GM12878 (cell line): ENCODE measurements around the gene NMNAT1.

Source experiments
- CREB1 ChIP-seq: IDR thresholded peaks from 2 replicates; pipeline ENCODE4 v1.6.1; 2012; ENCODE audit warnings: low read depth, mild to moderate bottlenecking, inconsistent platforms
- EP300 ChIP-seq, 2 experiments: fragments of 150-350 bp in 1 of 2; IDR thresholded peaks; 2 replicates each; pipeline ENCODE4 v1.6.1; 2011 to 2012; ENCODE audit warnings: low read depth in 2 of 2, low read length in 2 of 2, borderline replicate concordance in 1 of 2, improper control_type of control experiment in 1 of 2, inconsistent platforms in 1 of 2; ENCODE audit not compliant: control insufficient read depth in 1 of 2
- HDAC6 ChIP-seq: fragments of 200-600 bp; sonication (generic); IDR thresholded peaks from one replicate; pipeline ENCODE4 v1.8.0; 2017; ENCODE audit warnings: antibody characterized with exemption; ENCODE audit not compliant: unreplicated experiment
- KDM1A ChIP-seq: fragments of 200-600 bp; sonication (generic); IDR thresholded peaks from 2 replicates; pipeline ENCODE4 v1.6.1; 2016; ENCODE audit warnings: borderline replicate concordance
- POLR2A ChIP-seq: IDR thresholded peaks from 2 replicates; pipeline ENCODE4 v1.6.1; 2011; ENCODE audit warnings: low read depth, mild to moderate bottlenecking, low read length
- ZNF274 ChIP-seq: IDR thresholded peaks from one replicate; pipeline ENCODE4 v1.8.0; 2011; ENCODE audit not compliant: insufficient read length, insufficient read depth
- TF ChIP-seq, protein P1 (sequence below), 3 experiments: IDR thresholded peaks in 2 of 3; conservative IDR thresholded peaks in 1 of 3; 2 replicates each; pipeline ENCODE4 v1.5.1; 2011; ENCODE audit warnings: low read depth in 3 of 3, low read length in 3 of 3, mild to moderate bottlenecking in 3 of 3, control low read depth in 2 of 3, moderate library complexity in 2 of 3, inconsistent platforms in 1 of 3, mixed read lengths in 1 of 3; ENCODE audit not compliant: control insufficient read depth in 2 of 3, insufficient read depth in 1 of 3; ENCODE audit errors: extremely low read depth in 1 of 3
- TF ChIP-seq, protein P2 (sequence below): IDR thresholded peaks from 2 replicates; pipeline ENCODE4 v1.6.1; 2011; ENCODE audit warnings: mild to moderate bottlenecking, low read depth, low read length, moderate library complexity; ENCODE audit not compliant: insufficient replicate concordance
- TF ChIP-seq, protein P3 (sequence below): fragments of 450-650 bp; IDR thresholded peaks from 2 replicates; pipeline ENCODE4 v1.6.1; 2018; ENCODE audit warnings: mild to moderate bottlenecking, low read depth, moderate library complexity; ENCODE audit not compliant: partially characterized antibody
- TF ChIP-seq, protein P4 (sequence below): IDR thresholded peaks from 2 replicates; pipeline ENCODE4 v1.6.1; 2011; ENCODE audit warnings: low read depth, low read length, improper control_type of control experiment, borderline replicate concordance

DNA sequence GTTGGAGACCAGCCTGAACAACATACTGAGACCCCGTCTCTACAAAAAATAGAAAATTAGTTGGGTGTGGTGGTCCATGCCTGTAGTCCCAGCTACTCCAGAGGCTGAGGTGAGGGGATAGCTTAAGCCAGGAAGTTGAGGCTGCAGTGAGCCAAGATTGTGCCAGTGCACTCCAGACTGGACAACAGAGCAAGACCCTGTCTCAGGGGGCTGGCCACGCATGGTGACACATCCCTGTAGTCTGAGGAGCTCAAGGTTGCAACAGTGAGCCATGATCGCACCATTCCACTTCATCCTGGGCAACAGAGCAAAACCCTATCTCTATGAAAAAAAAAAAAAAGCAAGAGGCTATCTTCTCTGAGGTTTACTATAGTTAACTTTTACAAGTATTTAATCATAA, 76.8 kb downstream of the NMNAT1 start:
- TF ChIP-seq EP300 (IDR thresholded peaks at IDR 0.05; ENCODE audit: borderline replicate concordance in 1 of 2, control insufficient read depth in 1 of 2, low read depth in 2 of 2, low read length in 2 of 2) (no peak), ZNF274 (no peak), POLR2A (no peak), HDAC6 (no peak), CREB1 (no peak), KDM1A (no peak)
- TF ChIP-seq, protein P1, sequence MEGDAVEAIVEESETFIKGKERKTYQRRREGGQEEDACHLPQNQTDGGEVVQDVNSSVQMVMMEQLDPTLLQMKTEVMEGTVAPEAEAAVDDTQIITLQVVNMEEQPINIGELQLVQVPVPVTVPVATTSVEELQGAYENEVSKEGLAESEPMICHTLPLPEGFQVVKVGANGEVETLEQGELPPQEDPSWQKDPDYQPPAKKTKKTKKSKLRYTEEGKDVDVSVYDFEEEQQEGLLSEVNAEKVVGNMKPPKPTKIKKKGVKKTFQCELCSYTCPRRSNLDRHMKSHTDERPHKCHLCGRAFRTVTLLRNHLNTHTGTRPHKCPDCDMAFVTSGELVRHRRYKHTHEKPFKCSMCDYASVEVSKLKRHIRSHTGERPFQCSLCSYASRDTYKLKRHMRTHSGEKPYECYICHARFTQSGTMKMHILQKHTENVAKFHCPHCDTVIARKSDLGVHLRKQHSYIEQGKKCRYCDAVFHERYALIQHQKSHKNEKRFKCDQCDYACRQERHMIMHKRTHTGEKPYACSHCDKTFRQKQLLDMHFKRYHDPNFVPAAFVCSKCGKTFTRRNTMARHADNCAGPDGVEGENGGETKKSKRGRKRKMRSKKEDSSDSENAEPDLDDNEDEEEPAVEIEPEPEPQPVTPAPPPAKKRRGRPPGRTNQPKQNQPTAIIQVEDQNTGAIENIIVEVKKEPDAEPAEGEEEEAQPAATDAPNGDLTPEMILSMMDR (IDR thresholded peaks at IDR 0.05 in 2 of 3, conservative IDR thresholded peaks at IDR 0.05 in 1 of 3; ENCODE audit: control insufficient read depth in 2 of 3, extremely low read depth in 1 of 3, insufficient read depth in 1 of 3, low read depth in 3 of 3, low read length in 3 of 3), result no peak
- TF ChIP-seq, protein P2, sequence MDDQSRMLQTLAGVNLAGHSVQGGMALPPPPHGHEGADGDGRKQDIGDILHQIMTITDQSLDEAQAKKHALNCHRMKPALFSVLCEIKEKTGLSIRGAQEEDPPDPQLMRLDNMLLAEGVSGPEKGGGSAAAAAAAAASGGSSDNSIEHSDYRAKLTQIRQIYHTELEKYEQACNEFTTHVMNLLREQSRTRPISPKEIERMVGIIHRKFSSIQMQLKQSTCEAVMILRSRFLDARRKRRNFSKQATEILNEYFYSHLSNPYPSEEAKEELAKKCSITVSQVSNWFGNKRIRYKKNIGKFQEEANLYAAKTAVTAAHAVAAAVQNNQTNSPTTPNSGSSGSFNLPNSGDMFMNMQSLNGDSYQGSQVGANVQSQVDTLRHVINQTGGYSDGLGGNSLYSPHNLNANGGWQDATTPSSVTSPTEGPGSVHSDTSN, result no peak
- TF ChIP-seq, protein P3, sequence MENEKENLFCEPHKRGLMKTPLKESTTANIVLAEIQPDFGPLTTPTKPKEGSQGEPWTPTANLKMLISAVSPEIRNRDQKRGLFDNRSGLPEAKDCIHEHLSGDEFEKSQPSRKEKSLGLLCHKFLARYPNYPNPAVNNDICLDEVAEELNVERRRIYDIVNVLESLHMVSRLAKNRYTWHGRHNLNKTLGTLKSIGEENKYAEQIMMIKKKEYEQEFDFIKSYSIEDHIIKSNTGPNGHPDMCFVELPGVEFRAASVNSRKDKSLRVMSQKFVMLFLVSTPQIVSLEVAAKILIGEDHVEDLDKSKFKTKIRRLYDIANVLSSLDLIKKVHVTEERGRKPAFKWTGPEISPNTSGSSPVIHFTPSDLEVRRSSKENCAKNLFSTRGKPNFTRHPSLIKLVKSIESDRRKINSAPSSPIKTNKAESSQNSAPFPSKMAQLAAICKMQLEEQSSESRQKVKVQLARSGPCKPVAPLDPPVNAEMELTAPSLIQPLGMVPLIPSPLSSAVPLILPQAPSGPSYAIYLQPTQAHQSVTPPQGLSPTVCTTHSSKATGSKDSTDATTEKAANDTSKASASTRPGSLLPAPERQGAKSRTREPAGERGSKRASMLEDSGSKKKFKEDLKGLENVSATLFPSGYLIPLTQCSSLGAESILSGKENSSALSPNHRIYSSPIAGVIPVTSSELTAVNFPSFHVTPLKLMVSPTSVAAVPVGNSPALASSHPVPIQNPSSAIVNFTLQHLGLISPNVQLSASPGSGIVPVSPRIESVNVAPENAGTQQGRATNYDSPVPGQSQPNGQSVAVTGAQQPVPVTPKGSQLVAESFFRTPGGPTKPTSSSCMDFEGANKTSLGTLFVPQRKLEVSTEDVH, result no peak
- TF ChIP-seq, protein P4, sequence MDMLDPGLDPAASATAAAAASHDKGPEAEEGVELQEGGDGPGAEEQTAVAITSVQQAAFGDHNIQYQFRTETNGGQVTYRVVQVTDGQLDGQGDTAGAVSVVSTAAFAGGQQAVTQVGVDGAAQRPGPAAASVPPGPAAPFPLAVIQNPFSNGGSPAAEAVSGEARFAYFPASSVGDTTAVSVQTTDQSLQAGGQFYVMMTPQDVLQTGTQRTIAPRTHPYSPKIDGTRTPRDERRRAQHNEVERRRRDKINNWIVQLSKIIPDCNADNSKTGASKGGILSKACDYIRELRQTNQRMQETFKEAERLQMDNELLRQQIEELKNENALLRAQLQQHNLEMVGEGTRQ, result no peak
